T-helper 22 cell (primary cell): ENCODE data around the gene PAN2.
"Not testable (repeated sequence)": the region's sequence is repeated elsewhere in the genome, so short reads cannot be mapped to it uniquely, and the experiment has no call there.

ENCODE experiments used
- DNase-seq: peaks from one replicate; pipeline ENCODE4 v3.0.0-alpha.2; 2020; ENCODE audit warnings: low read depth

Gene PAN2

DNA sequence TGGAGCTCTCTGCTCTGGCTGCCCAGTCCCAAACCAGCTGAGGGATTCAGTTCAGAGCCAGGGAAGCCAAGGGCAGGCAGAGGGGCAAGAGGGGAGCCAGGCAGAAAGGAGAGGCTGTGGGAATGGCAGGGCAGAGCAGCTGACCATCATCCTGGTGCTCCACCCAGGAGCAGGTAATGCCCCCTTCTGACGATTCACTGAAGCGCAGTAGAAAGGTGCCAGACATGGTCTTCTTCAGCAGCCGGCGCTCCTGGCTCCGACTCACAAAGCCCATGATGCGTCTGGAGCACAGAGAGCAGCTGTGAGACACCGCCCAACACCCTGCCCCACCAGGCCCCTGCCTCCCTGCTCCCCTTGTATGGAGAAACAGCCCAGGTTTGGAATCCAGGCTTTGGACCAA lies 12.9 kb upstream of the PAN2 start:
- no peak for DNase-seq

DNA sequence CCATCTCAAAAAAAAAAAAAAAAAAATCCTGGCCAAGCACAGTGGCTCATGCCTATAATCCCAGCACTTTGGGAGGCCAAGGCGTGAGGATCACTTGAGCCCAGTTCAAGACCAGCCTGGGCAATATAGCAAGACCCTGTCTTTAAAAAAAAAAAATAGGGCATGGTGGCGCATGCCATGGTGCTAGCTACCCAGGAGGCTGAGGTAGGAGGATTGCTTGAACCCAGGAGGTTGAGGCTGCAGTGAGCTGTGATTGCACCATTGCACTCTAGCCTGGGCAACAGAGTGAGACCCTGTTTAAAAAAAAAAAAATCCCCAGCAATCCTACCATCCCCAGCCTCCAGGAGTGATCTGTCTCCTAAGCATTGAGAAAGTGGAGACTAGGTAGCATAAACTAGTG lies 8.5 kb upstream of the PAN2 start:
- not testable (repeated sequence) for DNase-seq

DNA sequence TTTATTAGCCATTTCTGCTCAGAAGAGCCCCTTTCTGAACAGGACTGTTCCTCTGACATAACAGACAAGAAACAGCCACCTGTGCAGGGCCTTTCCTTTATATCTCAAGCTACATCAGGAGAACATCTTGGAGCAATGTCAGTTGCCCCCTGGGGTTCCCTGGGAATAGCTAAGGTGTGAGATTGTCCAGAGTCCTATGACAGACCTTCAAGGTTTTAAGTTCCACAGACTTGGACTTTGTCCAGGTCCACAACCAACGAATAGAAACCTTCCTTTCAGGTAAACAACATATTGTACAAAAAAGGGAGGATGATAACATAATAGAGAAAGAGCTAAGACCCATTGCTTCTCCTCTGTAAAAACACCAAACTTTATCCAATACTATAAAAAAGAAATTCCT lies 7.8 kb upstream of the PAN2 start:
- no peak for DNase-seq

DNA sequence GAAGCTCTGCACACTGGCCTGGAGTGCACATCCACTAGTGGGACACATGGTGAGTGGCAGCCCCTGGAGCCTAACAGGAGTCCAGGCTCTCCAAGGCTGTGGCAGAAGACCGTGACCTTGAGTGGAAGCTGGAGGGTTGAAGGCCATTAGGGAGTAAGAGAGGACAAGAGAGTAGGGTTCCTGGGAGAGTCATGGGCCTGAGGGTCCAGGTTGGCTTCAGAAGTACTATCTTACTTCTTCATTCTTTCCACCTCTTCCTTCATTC lies 5.3 kb upstream of the PAN2 start:
- DNase-seq: no peak

DNA sequence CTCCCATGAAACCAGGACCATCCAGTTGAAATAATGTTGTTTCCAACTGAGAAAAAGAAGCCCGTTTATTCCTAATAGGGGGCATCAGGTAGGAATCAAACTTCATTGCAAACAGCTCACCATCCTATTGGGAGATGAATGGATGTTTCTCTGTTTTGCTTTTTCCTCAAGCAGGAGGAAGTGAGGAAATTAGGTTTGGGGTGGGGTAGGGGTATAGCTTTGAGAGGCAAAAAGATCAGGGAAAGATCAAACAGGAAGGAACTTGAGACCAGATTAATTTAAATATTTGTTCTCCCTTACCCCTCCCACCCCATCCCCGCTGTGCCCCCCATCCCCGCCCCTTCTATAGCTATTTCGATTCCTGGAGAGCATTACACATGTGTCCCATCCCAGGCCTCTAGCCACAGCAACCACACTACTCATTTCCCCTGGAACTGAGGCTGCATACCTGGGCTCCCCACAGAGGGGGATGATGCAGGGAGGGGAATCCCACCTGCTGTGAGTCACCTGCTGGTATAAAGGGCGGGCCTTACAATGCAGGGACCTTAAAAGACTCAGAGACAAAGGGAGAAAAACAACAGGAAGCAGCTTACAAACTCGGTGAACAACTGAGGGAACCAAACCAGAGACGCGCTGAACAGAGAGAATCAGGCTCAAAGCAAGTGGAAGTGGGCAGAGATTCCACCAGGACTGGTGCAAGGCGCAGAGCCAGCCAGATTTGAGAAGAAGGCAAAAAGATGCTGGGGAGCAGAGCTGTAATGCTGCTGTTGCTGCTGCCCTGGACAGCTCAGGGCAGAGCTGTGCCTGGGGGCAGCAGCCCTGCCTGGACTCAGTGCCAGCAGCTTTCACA lies 4.7 kb upstream of the PAN2 start, which contains the start of gene IL23A:
TSS of gene IL23A (plus strand) at position 577 of the 850 bp plus-strand sequence. CDS start at position 738, 161 bp downstream.
- DNase-seq: peak; percentile 92

DNA sequence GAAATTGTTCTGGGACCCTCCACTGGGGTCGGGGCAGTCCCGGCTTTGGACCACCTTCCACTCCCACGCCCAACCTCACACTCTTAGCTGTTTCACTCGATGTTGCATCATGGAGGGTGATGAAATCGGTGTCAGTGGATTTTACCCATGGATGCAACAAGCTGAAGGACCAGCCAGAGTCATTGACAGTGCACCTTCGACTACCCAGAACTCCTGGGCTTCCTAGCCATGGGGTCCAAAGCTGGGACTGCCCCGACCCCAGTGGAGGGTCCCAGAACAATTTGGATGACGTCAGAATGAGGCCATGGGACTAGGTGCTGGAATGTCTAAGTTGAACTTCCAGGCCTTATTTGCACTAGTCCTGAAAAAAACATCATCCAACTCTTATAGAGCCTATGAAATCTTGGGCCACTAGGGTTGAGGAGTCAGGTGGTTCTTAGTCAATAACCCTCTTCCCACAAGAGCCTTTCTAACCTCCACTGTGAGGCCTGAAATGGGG lies 4.0 kb upstream of the PAN2 start:
- no peak for DNase-seq

DNA sequence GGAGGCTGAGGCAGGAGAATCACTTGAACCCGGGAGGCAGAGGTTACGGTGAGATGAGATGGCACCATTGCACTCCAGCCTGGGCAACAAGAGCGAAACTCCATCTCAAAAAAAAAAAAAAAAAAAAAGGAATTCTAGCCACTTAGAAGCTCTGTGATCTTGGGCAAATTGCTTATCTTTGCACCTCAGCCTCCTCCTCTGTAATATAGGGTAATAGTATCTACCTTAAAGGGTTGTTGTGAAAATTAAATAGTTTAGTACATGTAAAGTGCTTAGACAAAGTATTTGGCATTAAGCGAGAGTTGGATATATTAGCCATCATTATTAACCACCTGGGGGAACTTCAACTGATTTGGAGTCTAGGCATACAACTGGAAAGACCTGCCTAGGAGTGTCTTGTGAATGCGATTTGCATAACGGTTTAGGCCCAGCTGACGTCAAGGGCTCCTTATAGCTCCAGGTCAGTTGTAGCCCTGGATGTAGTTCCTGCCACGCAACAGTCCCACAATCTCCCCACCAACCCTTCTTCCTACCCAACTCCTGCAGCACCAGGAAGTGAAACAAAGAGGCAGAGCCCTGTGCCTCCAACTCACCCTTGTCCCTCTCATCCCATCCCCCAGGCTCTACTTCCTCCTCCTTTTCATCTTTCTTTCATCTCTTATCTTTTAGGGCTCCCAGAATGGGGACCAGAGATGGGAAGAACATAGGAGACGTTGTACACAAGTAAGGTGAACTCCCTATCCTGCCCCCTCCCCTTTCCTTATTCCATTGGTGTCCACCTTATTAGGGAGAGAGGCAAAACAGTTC lies 2.8 kb upstream of the PAN2 start:
- no peak for DNase-seq

DNA sequence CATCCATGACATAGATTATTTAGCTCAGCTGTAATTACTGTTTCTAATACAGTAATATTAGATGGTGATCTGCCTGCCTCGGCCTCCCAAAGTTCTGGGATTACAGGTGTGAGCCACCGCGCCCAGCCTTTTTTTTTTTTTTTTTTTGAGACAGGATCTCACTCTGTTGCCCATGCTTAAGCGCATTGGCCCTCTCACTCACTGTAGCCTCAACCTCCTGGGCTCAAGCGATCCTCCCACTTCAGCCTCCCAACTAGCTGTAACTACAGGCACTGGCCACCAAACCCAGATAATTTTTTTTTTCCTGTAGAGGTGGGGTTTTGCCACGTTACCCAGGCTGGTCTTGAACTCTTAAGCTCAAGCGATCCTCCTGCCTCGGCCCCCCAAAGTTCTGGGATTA lies 1.7 kb upstream of the PAN2 start:
- not testable (repeated sequence) for DNase-seq

DNA sequence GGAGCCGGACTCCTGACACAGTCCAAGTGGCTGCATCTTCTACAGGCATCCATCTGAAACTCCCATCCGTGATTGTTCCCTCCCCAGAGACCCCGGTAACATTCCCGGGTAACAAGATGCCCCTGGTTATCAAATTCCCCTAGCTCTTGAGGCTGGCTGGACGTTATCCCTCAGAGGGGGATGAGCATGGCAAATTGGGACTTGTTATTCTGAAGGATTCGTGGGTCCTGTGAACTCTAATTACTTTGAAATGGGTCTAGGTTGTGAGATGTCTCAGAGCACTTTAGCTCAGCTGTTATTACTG lies 642 bp upstream of the PAN2 start:
- DNase-seq: no peak

DNA sequence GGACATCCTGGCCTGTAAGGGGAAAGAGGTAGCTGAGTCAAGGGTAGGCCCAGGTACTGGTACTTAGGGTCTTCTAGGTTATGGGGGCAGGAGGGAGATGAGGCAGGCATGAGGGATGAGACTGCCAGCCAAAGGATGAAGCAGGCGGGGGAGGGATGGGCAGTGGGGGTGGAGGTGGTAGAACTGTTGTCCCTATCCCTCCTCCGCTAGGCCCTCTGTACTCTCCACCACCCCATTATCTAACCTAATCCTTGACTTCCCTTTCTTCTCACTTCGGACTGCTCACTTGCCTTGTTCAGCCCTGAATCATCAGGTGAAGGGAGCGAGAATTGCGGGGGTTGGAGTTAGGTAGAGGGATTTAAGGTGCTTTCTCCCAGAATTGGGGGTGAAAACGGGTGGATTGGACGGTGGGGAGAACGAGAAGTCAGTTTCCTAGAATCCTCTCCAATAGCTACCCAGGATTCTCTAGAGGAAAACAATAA lies 562 bp downstream of the PAN2 start:
- DNase-seq: no peak

DNA sequence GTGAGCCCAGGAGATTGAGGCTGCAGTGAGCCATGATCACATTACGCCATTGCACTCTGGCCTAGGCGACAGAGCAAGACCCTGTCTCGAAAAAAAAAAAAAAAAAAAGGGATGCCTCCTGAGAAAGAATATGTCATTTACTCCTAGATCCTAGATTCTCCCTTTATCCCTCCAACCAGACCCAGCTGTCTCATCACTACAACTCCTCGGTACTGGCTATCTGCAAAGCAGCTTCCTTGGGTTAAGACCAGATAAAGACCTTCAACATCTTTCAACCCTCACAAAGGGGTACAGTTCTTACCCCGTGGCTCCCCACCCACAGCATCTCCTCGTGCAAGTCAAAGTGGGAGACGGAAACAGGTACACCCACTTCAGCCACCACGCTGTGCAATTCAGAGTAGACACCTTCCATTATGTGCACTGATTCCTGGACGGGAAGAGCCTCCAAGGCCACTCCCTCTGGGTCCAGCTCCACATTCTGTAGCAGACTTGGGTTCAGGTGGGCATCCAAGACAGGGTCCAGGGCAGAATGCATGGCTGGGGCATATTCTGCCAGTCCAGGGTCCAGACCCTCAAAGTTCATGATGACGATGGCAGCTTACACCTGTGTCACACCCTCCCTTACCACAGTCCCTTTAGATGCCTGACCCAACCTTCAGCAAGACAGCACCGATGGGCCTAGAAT lies 1.1 kb downstream of the PAN2 start:
- DNase-seq: no peak

DNA sequence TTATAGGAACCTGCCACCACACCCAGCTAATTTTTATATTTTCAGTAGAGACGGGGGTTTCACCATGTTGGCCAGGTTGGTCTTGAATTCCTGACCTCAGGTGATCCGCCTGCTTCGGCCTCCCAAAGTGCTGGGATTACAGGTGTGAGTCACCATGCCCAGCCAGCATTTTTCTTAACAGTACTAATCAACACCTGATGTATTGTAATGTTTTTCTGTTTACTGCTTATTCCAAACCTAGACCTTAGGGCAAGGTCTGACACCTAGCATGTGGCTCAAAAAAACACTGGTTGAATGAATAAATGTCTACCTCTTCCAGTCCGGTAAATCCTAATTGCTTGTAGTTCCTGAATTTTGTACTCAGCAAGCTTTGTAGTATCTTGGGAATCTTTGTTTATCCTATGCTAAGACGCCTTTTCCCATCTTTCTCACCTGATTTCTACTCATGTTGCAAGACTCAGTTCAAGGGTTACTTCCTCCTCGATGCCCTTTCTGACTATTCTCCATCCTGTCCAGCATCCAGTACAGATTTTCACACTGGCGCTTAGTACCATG lies 2.8 kb downstream of the PAN2 start:
- no peak for DNase-seq

DNA sequence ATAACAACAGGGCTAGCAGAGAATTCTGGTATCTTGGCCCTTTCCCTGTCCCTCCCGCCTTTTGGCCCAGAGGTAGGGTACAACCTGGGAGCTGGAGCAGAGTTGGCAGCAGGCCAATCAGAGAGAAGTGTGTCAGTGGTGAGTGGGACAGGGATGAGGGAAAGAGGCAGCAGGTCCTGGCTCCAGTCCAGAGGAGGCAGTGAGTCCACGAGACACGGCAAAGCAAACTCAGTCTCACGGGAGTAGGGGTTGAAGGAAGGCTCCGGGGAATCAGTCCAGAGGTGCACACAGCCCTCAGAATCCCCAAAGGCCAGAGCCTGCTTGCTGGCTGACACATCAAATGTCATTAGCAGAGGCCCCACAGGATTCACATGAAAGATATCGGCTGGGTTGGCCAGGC lies 7.3 kb downstream of the PAN2 start:
- DNase-seq: no peak

DNA sequence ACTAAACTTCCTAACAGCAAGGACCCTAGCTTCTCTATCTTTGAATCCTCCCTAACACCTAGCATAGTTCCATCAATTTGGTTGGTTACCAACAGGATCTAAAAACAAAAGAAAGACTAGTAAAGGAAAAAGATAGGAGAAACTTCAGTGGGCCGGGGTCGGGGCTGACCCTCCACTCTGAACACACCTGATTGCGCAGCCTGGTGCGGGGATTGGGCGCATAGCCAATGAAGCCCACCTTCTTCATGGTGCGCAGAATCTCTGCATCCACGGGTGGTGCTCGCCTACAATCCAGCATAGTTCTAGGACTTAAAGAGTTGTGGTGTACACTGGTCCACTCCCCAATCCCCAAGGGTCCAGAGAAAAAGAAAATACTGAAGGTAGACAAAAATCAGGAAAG lies 7.7 kb downstream of the PAN2 start:
- DNase-seq: no peak

DNA sequence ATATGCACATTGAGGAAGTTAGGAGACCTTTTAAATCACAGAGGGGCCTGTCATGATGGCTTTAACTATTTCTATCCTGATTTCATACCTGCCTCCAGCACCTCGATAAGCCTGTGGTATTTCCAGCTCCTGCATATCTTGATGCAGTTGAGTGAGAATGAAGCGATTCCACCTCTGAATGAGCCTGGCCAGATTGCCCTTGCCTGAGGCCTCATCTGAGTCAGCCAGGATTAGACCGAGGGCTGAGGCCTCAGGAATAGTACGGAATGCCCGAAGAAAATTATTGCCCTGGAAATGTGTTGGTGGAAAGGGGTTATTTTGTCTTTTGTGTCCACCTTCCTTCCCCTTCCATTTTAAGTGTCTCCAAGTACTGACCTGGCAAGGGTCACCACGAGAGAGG lies 9.6 kb downstream of the PAN2 start:
- no peak for DNase-seq

DNA sequence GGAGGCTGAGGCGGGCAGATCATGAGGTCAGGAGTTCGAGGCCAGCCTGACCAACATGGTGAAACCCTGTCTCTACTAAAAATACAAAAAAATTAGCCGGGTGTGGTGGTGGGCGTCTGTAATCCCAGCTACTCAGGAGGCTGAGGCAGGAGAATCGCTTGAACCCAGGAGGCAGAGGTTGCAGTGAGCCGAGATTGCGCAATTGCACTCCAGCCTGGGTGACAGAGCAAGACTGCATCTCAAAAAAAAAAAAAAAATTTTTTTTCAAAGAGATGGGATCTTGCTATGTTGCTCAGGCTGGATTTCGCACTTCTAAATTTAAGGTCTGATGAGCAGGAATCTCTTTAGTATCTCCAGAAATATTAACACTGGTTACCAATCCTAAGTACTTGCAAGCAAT lies 12.2 kb downstream of the PAN2 start:
- DNase-seq: not testable (repeated sequence)

DNA sequence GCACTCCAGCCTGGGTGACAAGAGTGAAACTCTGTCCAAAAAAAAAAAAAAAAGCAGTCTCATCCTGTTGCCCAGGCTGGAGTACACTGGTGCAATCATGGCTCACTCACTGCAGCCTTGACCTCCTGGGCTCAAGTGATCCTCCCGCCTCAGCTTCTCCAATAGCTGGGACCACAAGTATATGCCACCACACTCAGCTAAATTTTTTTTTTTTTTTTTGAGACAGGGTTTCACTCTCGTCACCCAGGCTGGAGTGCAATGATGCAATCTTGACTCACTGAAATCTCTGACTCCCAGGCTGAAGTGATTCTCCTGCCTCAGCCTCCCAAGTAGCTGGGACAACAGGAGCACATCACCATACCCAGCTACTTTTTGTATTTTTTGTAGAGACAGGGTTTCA lies 12.8 kb downstream of the PAN2 start:
- DNase-seq: no peak

DNA sequence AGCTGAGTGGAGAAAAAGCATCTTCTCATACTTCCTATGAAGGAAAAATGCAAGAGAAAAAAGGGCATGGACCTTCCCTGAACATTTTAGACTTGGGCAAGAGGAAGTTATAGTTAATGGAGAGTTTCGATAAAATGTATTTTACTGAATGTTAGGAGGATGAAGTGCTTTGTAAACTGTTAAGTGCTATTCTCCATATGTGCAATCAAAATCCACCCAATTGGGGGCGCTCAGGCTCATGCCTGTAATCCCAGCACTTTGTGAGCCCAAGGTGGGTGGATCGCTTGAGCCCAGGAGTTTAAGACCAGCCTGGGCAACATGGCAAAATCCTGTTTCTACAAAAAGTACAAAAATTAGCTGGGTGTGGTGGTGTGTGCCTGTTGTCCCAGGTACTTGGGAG lies 16.1 kb downstream of the PAN2 start:
- no peak for DNase-seq

DNA sequence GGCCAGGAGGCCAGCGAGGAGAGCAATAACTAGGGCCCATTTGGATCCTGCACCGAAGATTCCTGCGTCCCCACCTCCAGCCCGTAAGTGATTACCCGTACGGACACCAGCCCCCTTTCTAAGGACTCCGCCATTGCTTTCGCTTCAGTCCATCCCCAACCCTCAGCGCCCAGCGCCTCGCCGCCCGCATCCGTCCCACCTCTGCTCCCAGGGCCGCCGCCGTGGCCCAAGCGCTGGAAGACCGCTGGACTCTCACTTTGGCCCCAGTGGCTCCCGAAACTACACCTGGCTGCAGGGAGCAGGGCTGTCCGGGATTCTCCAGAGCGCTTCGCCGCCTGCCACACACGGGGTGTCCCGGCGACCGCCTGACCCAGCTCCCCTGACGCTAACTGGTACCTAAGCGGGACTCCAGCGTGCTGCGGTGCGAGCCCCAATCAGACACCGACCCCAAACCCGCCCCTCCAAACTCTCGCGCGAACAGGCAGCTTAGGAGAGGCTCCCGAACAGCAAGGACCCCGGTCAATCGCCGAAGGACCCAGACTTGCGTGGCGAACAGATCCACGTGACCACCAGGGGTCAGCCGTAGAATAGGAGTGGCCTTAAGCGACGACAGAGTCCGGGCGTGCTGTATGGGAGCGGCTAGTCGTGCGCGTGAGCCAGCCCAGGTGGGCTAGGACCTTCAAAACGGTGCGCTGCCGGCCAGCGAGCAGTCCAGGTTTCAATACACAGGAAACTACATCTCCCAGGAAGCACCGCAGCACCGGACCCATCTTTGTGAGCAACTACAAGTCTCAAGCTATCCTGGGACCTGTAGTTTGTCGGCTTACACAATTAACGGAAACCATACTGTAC lies 18.0 kb downstream of the PAN2 start, which contains the start of gene CNPY2:
TSS of gene CNPY2 (minus strand) at position 367 of the 852 bp plus-strand sequence. CDS start 771 bp downstream, outside the sequence.
- peak; percentile 93 for DNase-seq

DNA sequence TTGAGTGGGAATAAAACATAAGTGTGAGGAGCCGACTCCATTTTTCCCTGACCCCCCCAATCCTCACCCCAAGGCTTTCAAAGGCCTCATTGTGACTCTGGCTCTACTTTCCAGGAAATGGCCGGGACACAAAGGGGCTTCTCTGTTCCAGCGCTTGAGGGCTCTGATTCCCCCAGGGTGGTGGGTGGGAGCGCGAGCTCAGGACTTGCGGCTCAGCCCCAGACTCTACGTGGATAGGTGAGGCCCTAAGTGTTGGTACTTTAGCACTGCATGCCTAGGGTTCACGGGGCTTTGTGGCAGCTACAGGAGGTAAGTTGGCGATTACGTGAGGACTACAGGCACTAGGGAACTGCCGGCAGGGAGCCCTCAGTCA lies 18.6 kb downstream of the PAN2 start:
- no peak for DNase-seq

DNA sequence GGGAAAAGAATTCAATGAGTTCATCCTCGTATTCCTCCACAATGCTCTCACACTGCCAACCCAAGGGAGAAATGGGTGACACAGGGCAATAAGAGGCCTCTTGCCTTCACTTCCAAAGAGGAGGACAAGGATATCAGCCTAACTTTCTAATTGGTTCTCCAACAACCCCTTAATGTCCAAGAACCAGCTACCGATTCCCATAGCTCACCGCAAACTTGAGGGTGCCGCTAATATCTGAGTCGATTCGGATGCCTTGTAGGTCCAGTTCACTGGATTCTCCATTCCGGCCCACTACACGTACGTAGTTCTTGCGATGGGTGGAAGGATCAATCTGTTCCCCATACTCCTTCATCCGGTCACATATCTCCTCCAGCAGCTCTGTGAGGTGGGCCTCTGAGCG lies 22.8 kb downstream of the PAN2 start:
- no peak for DNase-seq

DNA sequence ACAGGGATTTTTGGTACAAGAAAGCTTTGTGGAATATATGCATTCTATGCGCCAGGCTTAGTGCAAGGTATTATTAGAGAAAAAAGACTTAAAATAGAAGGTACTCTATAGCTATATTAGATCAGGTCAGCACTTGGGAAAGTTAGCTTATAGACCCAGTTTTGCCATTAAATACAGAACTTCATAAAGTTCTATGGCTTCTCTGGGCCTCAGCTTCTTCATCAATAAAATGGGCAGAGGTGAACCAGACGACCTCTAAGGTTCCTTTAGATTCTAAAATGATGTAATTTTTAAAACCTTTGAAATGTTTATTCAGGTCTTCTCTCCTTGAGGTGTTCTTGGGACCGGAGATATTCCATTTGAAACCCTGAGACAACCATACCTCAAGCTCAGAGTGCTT lies 25.1 kb downstream of the PAN2 start:
- DNase-seq: no peak
